Small intestine (tissue), 16 donors: Measurements from ENCODE around the gene OR4N5. TPM values are rescaled to one million over a fixed set of nuclear protein-coding genes. Genes with fewer than 3 reads are reported as not detected.
"Not testable (repeated sequence)": the region's sequence is repeated elsewhere in the genome, so short reads cannot be mapped to it uniquely, and the experiment has no call there.

Experiments
- DNase-seq, 2 donors: peaks; one replicate each; pipeline versions ENCODE4 v3.0.0 to v3.0.0-alpha.2; 2013
- FAIRE-seq: peaks from 2 replicates; lab custom pipeline; 2012; peaks lifted over from hg19 to GRCh38; lab: Jason Lieb, UNC
- H3K27ac ChIP-seq, 3 donors: one replicate each; pipeline ENCODE4 v1.5.1; 2013; ENCODE audit warnings: low read length in 2 of 3, mild to moderate bottlenecking in 2 of 3, control low read depth in 1 of 3, inconsistent platforms in 1 of 3, low read depth in 1 of 3, moderate library complexity in 1 of 3
- H3K27me3 ChIP-seq, 3 donors: one replicate each; pipeline ENCODE4 v1.6.1; 2013; ENCODE audit warnings: low read length in 3 of 3, inconsistent platforms in 1 of 3; ENCODE audit not compliant: control insufficient read depth in 3 of 3, insufficient read depth in 3 of 3
- H3K36me3 ChIP-seq, 3 donors: one replicate each; pipeline ENCODE4 v1.6.1; 2013; ENCODE audit warnings: low read length in 3 of 3, inconsistent platforms in 1 of 3, low read depth in 1 of 3, mild to moderate bottlenecking in 1 of 3, moderate library complexity in 1 of 3; ENCODE audit not compliant: control insufficient read depth in 3 of 3, insufficient read depth in 2 of 3
- H3K4me1 ChIP-seq, 3 donors: one replicate each; pipeline ENCODE4 v1.6.1; 2013; ENCODE audit warnings: low read length in 2 of 3, inconsistent platforms in 1 of 3, low read depth in 1 of 3, mild to moderate bottlenecking in 1 of 3, moderate library complexity in 1 of 3; ENCODE audit not compliant: control insufficient read depth in 3 of 3, insufficient read depth in 2 of 3
- H3K4me3 ChIP-seq, 3 donors: one replicate each; pipeline ENCODE4 v1.5.1; 2013; ENCODE audit warnings: low read length in 3 of 3, control low read depth in 1 of 3, inconsistent platforms in 1 of 3, low read depth in 1 of 3, mild to moderate bottlenecking in 1 of 3, moderate library complexity in 1 of 3
- H3K9me3 ChIP-seq, 2 donors: one replicate each; pipeline ENCODE4 v1.6.1; 2013; ENCODE audit warnings: low read depth in 1 of 2, low read length in 1 of 2; ENCODE audit not compliant: control insufficient read depth in 2 of 2, insufficient read depth in 1 of 2
- WGBS, 3 donors: extraction: QIAGEN DNeasy Blood & Tissue Kit; methylation state at CpG; one replicate each; pipeline ENCODE4 v1.1.7; 2013; 5-methylcytosine and 5-hydroxymethylcytosine counted together
- long read RNA-seq, 10 donors: transcript quantifications; one replicate each; lab custom pipeline, GENCODE V29; 2026
- polyA plus RNA-seq, 4 donors: library from polyadenylated mRNA; stranded (reverse) in 3 of 4; unstranded in 1 of 4; fragments of 200-250 nt in 3 of 4; fragments of 120-200 nt in 1 of 4; gene quantifications; one replicate each; pipeline versions ENCODE4 v1.2.1 to v1.2.3, GENCODE V29; 2013
- donor health status: healthy with polysubstance abuse.
- donor health status: control.
- donor health status: control.
- donor health status: Bipolar disorder and iron deficiency.
- donor health status: healthy.

Gene OR4N5, protein sequence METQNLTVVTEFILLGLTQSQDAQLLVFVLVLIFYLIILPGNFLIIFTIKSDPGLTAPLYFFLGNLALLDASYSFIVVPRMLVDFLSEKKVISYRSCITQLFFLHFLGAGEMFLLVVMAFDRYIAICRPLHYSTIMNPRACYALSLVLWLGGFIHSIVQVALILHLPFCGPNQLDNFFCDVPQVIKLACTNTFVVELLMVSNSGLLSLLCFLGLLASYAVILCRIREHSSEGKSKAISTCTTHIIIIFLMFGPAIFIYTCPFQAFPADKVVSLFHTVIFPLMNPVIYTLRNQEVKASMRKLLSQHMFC
- polyA plus RNA-seq: not detected
- long read RNA-seq, donor 1: 0 reads
- long read RNA-seq, donor 2: 0 reads
- long read RNA-seq, donor 3: 0 reads
- long read RNA-seq, donor 4: 0 reads
- long read RNA-seq, donor 5: 0 reads
- long read RNA-seq, donor 6: 0 reads
- long read RNA-seq, donor 7: 0 reads
- long read RNA-seq, donor 8: 0 reads
- long read RNA-seq, donor 9: 0 reads
- long read RNA-seq, donor 10: 0 reads

DNA sequence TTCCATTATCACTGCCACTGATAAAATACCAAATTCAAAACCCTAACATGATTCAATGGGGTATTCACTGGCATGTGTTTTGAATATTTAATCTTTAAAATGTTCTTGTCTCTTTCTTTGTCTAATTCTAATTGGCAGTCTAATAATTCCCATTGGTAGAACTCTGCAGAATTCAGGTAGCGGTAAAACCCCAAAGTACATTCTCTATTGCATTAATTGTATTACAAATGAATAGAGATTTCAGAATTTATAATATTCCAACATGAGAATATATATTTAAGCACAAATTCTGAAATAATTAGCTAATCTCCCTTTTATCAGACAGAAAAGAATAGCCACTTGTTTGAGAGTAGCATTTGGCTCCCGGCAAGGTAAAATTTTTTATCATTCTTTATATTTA lies at the start of gene OR4N5:
Gene OR4N5 (plus strand): TSS at position 301 of the 400 bp plus-strand sequence. CDS start 4,916 bp downstream, outside the sequence.
- H3K27me3 ChIP-seq: no peaks in the 10 kb centered on the region
- no peak for FAIRE-seq
- no peak within 1 kb of the TSS for H3K4me3 ChIP-seq
- peaks cover 0 to 4% of the 10 kb centered on the region in 2 donors for H3K9me3 ChIP-seq
- WGBS, 3 donors: 83 to 92% (median 87%) methylated on average over 2 of the region's 2 CpGs
- DNase-seq: no peak
- H3K27ac ChIP-seq: no peak within 1 kb of the TSS
- H3K4me1 ChIP-seq: no peaks in the 10 kb centered on the region
- no peaks in the 10 kb centered on the region for H3K36me3 ChIP-seq

DNA sequence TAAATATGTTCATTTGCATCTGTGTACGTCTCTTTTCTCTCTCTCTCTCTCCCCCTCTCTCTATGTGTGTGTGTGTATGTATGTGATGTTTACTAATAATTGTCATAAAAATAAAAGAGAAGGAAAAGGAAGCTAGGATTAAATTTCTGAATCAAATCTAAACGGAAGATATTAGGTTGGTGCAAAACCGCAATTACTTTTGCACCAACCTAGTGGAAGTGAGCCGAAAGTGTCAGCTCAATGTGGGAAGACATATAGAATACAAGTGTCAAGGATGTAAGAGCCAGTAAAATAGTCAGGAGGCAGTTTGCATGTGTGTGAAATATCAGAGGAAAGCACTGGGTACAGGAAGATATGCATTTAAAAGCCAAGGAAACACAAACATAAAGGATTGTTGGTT lies 46.6 kb upstream of the OR4N5 start:
- Histone ChIP-seq H3K9me3 (peaks cover 0 to 7% of the 10 kb centered on the region in 2 donors), H3K27ac (no peak overlapping the region), H3K27me3 (no peaks in the 10 kb centered on the region), H3K36me3 (no peaks in the 10 kb centered on the region), H3K4me3 (no peak overlapping the region), H3K4me1 (no peaks in the 10 kb centered on the region)
- no peak for FAIRE-seq
- DNase-seq: no peak
- WGBS, 3 donors: 28 to 46% (median 43%) methylated on average over 4 of the region's 4 CpGs

DNA sequence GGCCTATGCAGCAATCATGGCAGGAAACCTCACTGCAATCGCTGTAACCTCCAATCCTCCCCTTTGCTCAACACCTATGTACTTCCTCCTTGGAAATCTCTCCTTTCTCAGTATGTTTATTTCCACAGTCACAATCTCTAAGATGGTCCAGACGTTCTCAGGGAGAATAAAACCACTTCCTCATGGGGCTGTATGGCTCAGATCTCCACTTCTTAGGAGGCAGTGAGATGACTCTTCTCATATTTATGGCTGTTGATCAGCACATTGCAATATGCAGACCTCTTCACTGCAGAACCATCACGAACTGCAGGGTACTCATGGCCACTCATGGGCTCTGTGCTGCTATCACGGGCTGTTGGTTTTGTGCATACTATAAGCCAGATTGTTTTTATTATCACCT lies 45.2 kb upstream of the OR4N5 start:
- no peak for FAIRE-seq
- no peaks in the 10 kb centered on the region for H3K27me3 ChIP-seq
- H3K4me3 ChIP-seq: no peak overlapping the region
- H3K27ac ChIP-seq: no peak overlapping the region
- no peaks in the 10 kb centered on the region for H3K4me1 ChIP-seq
- no peak for DNase-seq
- peaks cover 0 to 7% of the 10 kb centered on the region in 2 donors for H3K9me3 ChIP-seq
- WGBS, 3 donors: 26 to 30% (median 27%) methylated on average over 4 of the region's 4 CpGs
- H3K36me3 ChIP-seq: no peaks in the 10 kb centered on the region

DNA sequence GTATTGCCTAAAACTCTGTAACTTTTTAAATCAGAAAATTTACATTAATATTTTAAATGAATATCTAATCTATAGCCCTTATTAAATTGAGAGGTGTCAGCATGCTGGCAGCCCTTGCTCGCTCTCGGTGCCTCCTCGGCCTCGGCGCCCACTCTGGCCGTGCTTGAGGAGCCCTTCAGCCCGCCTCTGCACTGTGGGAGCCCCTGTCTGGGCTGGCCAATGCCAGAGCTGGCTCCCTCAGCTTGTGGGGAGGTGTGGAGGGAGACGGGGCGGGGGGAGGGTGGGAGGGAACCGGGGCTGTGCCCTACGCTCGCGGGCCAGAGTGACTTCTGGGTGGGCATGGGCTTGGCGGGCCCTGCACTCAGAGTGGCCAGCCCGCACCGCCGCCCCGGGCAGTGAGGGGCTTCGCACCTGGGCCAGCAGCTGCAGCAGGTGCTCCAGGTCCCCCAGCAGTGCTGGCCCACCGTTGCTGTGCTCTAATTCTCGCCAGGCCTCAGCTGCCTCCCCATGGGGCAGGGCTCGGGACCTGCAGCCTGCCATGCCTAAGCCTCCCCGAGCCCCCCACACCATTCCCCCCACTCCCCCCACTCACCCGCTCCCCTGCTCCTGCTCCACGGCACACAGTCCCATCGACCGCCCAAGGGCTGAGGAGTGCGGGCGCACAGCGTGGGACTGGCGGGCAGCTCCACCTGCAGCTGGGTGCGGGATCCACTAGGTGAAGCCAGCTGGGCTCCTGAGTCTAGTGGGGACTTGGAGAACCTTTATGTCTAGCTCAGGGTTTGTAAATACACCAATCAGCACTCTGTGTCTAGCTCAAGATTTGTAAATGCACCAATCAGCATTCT lies 39.5 kb upstream of the OR4N5 start:
- H3K27me3 ChIP-seq, DNase-seq, H3K4me3 ChIP-seq, H3K9me3 ChIP-seq, H3K27ac ChIP-seq, FAIRE-seq, H3K4me1 ChIP-seq, H3K36me3 ChIP-seq: not testable (repeated sequence)
- 83 to 87% (median 87%) methylated on average over 24 to 32 of the region's 32 CpGs for WGBS, 3 donors

DNA sequence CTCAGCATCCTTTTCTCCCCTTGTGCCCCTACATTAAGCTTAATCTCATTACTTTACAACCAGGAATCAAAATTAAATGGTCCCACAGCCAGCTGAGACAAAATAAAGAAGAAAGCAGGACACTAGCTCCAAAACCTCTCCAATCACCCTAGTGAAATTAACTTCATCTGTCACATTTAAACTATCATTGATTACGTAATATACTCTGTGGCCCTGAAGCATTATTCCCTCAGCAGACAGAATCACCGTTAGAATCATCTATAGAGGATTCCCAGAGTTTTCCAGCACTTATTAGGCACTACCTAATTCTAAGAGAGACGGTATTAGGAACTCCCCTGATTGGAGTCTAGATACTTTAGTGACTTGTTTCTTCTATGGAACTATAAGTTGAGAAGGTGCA lies 28.2 kb upstream of the OR4N5 start, which contains the start of gene OR4K17:
Gene OR4K17 (plus strand): TSS at position 302 of the 400 bp plus-strand sequence. CDS start 6,761 bp downstream, outside the sequence.
- peaks cover 0 to 2% of the 10 kb centered on the region in 2 donors for H3K9me3 ChIP-seq
- no peak for DNase-seq
- H3K4me3 ChIP-seq: no peak within 1 kb of the TSS
- H3K4me1 ChIP-seq: no peaks in the 10 kb centered on the region
- FAIRE-seq: no peak
- no peak within 1 kb of the TSS for H3K27ac ChIP-seq
- H3K36me3 ChIP-seq: no peaks in the 10 kb centered on the region
- 47 to 63% (median 61%) methylated on average over 3 of the region's 3 CpGs for whole genome bisulfite sequencing, 3 donors
- no peaks in the 10 kb centered on the region for H3K27me3 ChIP-seq

DNA sequence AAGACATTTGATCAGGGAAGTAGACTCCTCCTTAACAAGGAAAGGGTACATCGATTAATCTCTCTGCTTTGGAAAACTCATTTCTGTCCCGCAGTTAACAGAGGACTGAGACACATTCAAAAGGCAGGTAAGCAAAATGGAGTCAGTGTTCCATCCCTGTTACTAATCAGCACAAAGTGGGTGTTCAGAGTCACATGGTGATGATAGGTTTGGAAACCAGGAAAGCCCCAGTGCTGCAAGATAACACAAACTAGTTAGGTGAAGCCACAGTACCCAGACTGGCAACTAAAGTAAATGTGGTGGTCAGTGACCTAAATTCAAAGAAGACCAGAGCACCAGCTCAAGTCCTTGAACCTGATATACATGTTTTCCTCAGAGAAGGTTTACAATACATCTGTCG lies 26.3 kb upstream of the OR4N5 start:
- H3K27ac ChIP-seq: no peak overlapping the region
- no peak for DNase-seq
- H3K4me3 ChIP-seq: no peak overlapping the region
- no peaks in the 10 kb centered on the region for H3K36me3 ChIP-seq
- no peaks in the 10 kb centered on the region for H3K4me1 ChIP-seq
- H3K9me3 ChIP-seq: peaks cover 0 to 5% of the 10 kb centered on the region in 2 donors
- no peak for FAIRE-seq
- H3K27me3 ChIP-seq: no peaks in the 10 kb centered on the region
- whole genome bisulfite sequencing, 3 donors: 71 to 82% (median 79%) methylated on average over 3 of the region's 3 CpGs

DNA sequence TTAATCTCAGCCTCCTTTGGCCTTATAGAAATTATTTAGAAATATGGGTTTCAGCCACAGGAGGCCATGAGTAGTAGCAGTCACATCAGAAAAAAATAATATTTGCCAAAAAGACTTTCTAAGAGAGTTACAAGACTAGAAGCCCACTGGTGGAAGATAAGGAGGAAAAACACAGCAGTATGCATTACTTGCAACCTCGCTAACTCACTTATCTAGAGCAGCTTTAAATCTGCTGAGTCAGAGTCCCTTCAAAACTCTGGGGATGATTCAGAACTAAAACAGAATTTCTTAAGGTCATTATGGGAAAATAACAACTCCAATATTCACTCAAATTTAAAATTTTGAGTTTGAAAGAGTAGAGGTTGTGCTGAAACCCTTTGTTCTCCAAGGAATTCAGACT lies 21.9 kb upstream of the OR4N5 start:
- FAIRE-seq: no peak
- Histone ChIP-seq H3K4me1 (no peaks in the 10 kb centered on the region), H3K9me3 (peaks cover 2 to 17% of the 10 kb centered on the region in 2 donors), H3K27me3 (no peaks in the 10 kb centered on the region), H3K4me3 (no peak overlapping the region), H3K36me3 (no peaks in the 10 kb centered on the region), H3K27ac (no peak overlapping the region)
- no peak for DNase-seq
- WGBS, 3 donors: 38 to 59% (median 54%) methylated on average over 1 of the region's 1 CpG

DNA sequence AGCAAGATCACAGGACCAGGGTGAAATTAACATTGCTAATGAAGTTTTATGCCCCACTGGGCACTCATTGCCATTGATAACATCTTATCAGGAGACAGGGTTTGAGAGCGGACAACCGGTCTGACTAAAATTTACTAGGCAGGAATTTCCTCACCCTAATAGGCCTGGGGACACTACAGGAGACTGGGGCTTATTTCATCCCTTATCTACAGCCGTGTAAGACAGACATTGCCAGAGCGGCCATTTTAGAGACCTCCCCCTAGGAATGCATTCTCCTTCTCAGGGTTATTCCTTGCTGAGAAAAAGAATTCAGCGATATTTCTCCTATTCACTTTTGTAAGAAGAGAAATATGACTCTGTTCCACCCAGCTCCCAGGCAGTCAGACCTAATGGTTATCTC lies 19.8 kb upstream of the OR4N5 start:
- 77 to 82% (median 79%) methylated on average over 5 of the region's 5 CpGs for WGBS, 3 donors
- DNase-seq: no peak

More for the DNA sequence above, 19.8 kb upstream of the OR4N5 start:
- H3K27me3 ChIP-seq: no peaks in the 10 kb centered on the region
- FAIRE-seq: no peak
- H3K4me3 ChIP-seq: no peak overlapping the region
- peaks cover 2 to 17% of the 10 kb centered on the region in 2 donors for H3K9me3 ChIP-seq
- H3K27ac ChIP-seq: no peak overlapping the region
- H3K4me1 ChIP-seq: no peaks in the 10 kb centered on the region
- H3K36me3 ChIP-seq: no peaks in the 10 kb centered on the region
